ENCODE measurements around the gene HNRNPAB. TPM values are rescaled to one million over a fixed set of nuclear protein-coding genes. Genes with fewer than 3 reads are reported as not detected.
"Not testable (repeated sequence)": the region's sequence is repeated elsewhere in the genome, so short reads cannot be mapped to it uniquely, and the experiment has no call there.

HNRNPAB gene
- total and polyA plus RNA-seq, 10 donors, result 55.9 to 144 (median 115) TPM

GRCh38 chr5:178250263-178250662 is 45.9 kb downstream of the HNRNPAB start:
- H3K4me1 ChIP-seq, result peaks cover 2 to 31% (median 15%) of the 10 kb centered on the region in 6 donors
- no peaks in the 10 kb centered on the region for H3K9me3 ChIP-seq
- intact Hi-C loops (cut with DNase I; ENCODE audit: low total_unique reads), result no loop called here
- H3K36me3 ChIP-seq, result no peaks in the 10 kb centered on the region
- TF ChIP-seq POLR2AphosphoS5 (IDR thresholded peaks at IDR 0.05) (no peak), POLR2A (IDR thresholded peaks at IDR 0.05) (no peak), CTCF (IDR thresholded peaks at IDR 0.05 in 8 of 11, conservative IDR thresholded peaks at IDR 0.05 in 3 of 11) (no peak)
- H3K27me3 ChIP-seq (replicated peaks in 1 of 7), result no peaks in the 10 kb centered on the region
- DNase-seq, result no peak
- 39 to 71% (median 62%) methylated on average over 4 to 6 of the region's 6 CpGs for WGBS, 5 donors
- no peak overlapping the region for H3K4me3 ChIP-seq
- H3K27ac ChIP-seq, result no peak overlapping the region

DNA sequence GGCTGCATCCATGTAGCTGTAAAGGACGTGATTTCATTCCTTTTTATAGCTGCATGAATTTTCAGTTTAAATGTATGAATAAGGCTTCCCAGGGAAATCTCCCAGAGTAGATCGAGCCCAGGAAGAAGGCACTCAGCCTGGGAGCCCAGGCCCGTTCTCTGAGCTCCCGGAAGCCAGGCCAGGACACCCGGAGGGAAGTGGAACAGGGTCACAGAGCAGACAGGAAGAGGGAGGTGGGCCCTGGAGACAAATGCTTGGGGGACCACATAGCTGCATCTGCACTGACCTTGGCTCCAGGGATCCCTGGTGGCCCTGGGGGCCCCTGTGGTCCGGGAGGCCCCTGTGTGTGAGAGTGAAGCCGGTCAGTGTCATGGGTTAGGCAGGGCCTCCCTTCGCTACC is 47.9 kb downstream of the HNRNPAB start:
- intact Hi-C loops (cut with DNase I; ENCODE audit: low total_unique reads), result no loop called here
- 42 to 78% (median 53%) methylated on average over 6 to 8 of the region's 8 CpGs for WGBS, 5 donors
- peak; percentile 20 to 38 (median 30) for TF ChIP-seq POLR2AphosphoS5 (IDR thresholded peaks at IDR 0.05)
- no peak for TF ChIP-seq CTCF (IDR thresholded peaks at IDR 0.05 in 8 of 11, conservative IDR thresholded peaks at IDR 0.05 in 3 of 11)

DNA sequence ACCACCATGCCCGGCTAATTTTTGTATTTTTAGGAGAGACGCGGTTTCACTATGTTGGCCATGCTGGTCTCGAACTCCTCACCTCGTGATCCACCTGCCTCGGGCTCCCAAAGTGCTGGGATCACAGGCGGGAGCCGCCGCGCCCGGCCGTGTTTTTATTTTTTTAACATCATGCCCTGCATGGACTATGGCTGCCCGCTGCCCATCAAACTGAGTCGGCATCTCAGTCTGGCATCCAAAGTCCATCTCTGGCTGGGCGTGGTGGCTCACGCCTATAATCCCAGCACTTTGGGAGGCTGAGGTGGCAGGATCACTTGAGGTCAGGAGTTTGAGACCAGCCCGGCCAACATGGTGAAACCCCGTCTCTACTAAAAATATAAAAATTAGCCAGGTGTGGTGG is 49.3 kb downstream of the HNRNPAB start:
- H3K27ac ChIP-seq; H3K36me3 ChIP-seq; H3K9me3 ChIP-seq; DNase-seq; H3K27me3 ChIP-seq (replicated peaks in 1 of 7); H3K4me3 ChIP-seq; intact Hi-C loops (cut with DNase I; ENCODE audit: low total_unique reads): not testable (repeated sequence)
- peaks cover 2 to 21% (median 13%) of the 10 kb centered on the region in 6 donors for H3K4me1 ChIP-seq
- 88 to 92% (median 91%) methylated on average over 18 of the region's 18 CpGs for WGBS, 5 donors

More for the DNA sequence above, 47.9 kb downstream of the HNRNPAB start:
- H3K36me3 ChIP-seq, result no peaks in the 10 kb centered on the region
- no peaks in the 10 kb centered on the region for H3K9me3 ChIP-seq
- peaks cover 2 to 31% (median 15%) of the 10 kb centered on the region in 6 donors for H3K4me1 ChIP-seq
- DNase-seq, result no peak
- no peak overlapping the region for H3K4me3 ChIP-seq
- H3K27me3 ChIP-seq (replicated peaks in 1 of 7), result no peaks in the 10 kb centered on the region
- H3K27ac ChIP-seq, result peak overlapping the region in 4 of 8 donors; percentile 4 to 49 (median 23)

GRCh38 chr5:178256746-178257145 is 52.4 kb downstream of the HNRNPAB start:
- Histone ChIP-seq H3K27ac (no peak overlapping the region), H3K4me1 (peaks cover 0 to 13% (median 7%) of the 10 kb centered on the region in 6 donors), H3K27me3 (replicated peaks in 1 of 7) (no peaks in the 10 kb centered on the region), H3K9me3 (no peaks in the 10 kb centered on the region), H3K4me3 (no peak overlapping the region), H3K36me3 (no peaks in the 10 kb centered on the region)
- intact Hi-C loops (cut with DNase I; ENCODE audit: low total_unique reads), result no loop called here
- 78 to 91% (median 85%) methylated on average over 3 to 19 of the region's 19 CpGs for WGBS, 5 donors
- TF ChIP-seq POLR2A (IDR thresholded peaks at IDR 0.05) (no peak), POLR2AphosphoS5 (IDR thresholded peaks at IDR 0.05) (no peak), CTCF (IDR thresholded peaks at IDR 0.05 in 8 of 11, conservative IDR thresholded peaks at IDR 0.05 in 3 of 11) (no peak)
- DNase-seq, result no peak

DNA sequence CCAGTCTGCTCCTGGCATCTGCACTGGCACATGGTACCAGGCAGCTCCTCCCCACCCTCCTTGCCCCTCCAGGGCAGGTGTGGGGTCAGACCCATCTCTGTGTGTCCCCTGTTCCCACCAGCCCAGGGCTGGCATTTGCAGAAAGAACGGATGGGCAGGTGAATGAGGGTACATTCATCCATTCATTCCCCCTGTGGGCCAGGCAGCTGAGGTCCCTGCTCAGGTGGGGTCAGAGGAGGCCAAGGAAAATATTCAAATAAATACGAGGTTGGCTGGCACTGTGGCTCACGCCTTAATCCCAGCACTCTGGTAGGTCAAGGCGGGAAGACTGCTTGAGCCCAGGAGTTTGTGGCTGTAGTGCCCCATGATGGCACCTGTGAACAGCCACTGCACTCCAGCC is 53.3 kb downstream of the HNRNPAB start:
- H3K4me3 ChIP-seq, result no peak overlapping the region

More for the DNA sequence above, 53.3 kb downstream of the HNRNPAB start:
- no peaks in the 10 kb centered on the region for H3K27me3 ChIP-seq (replicated peaks in 1 of 7)
- TF ChIP-seq POLR2A (IDR thresholded peaks at IDR 0.05) (no peak), POLR2AphosphoS5 (IDR thresholded peaks at IDR 0.05) (no peak), CTCF (IDR thresholded peaks at IDR 0.05 in 8 of 11, conservative IDR thresholded peaks at IDR 0.05 in 3 of 11) (no peak)
- peaks cover 0 to 4% (median under 1%) of the 10 kb centered on the region in 6 donors for H3K4me1 ChIP-seq
- H3K36me3 ChIP-seq, result no peaks in the 10 kb centered on the region
- no peak overlapping the region for H3K27ac ChIP-seq
- WGBS, 5 donors, result 82 to 90% (median 87%) methylated on average over 4 of the region's 4 CpGs
- no peak for DNase-seq
- intact Hi-C loops (cut with DNase I; ENCODE audit: low total_unique reads), result no loop called here
- no peaks in the 10 kb centered on the region for H3K9me3 ChIP-seq
